K562 (cell line): ENCODE measurements around the gene WASL. TPM values are rescaled to one million over a fixed set of nuclear protein-coding genes. Genes with fewer than 3 reads are reported as not detected.

Experiments
- ARHGAP35 ChIP-seq: fragments of 450-650 bp; IDR thresholded peaks from 2 replicates; pipeline ENCODE4 v1.6.1; 2018; ENCODE audit not compliant: partially characterized antibody
- ASH1L ChIP-seq: fragments of 450-650 bp; IDR thresholded peaks from 2 replicates; pipeline ENCODE4 v1.6.1; 2018; ENCODE audit warnings: borderline replicate concordance, mild to moderate bottlenecking, low read depth; ENCODE audit not compliant: partially characterized antibody
- BDP1 ChIP-seq: IDR thresholded peaks from 3 replicates; pipeline ENCODE4 v1.6.1; 2011; ENCODE audit not compliant: insufficient read length, insufficient read depth
- BRD4 ChIP-seq: fragments of 200-600 bp; sonication (generic); IDR thresholded peaks from 2 replicates; pipeline ENCODE4 v1.6.1; 2017; ENCODE audit warnings: inconsistent platforms
- CBX2 ChIP-seq: fragments of 200-600 bp; sonication (generic); IDR thresholded peaks from one replicate; pipeline ENCODE4 v1.6.1; 2012; ENCODE audit warnings: mild to moderate bottlenecking, low read length, inconsistent platforms; ENCODE audit not compliant: insufficient read depth, poor library complexity, severe bottlenecking
- CEBPG ChIP-seq, 3 experiments: fragments of 200-800 bp in 1 of 3; sonication (Bioruptor generic) in 1 of 3; sonication (generic) in 1 of 3; formaldehyde crosslinking in 1 of 3; IDR thresholded peaks in 2 of 3; conservative IDR thresholded peaks in 1 of 3; 2 replicates each; pipeline versions ENCODE4 v1.6.1 to v1.8.0; 2016 to 2022; ENCODE audit warnings: missing compliant biosample characterization in 2 of 3, missing genetic modification characterization in 2 of 3, mild to moderate bottlenecking in 1 of 3, missing genetic modification reagents in 1 of 3
- CXXC5 ChIP-seq: fragments of 250-450 bp; sonication (Bioruptor Pico); IDR thresholded peaks from 2 replicates; pipeline ENCODE4 v1.8.0; 2022; ENCODE audit warnings: inconsistent platforms, mild to moderate bottlenecking, moderate library complexity
- GABPB1 ChIP-seq: sonication (generic); formaldehyde crosslinking; IDR thresholded peaks from 2 replicates; pipeline ENCODE4 v1.8.0; 2022; ENCODE audit warnings: mild to moderate bottlenecking, missing genetic modification reagents
- HDAC3 ChIP-seq: fragments of 450-650 bp; IDR thresholded peaks from 2 replicates; pipeline ENCODE4 v1.6.1; 2018; ENCODE audit warnings: borderline replicate concordance, mild to moderate bottlenecking, moderate library complexity; ENCODE audit not compliant: partially characterized antibody
- HMG20B ChIP-seq: fragments of 250-450 bp; sonication (Bioruptor Pico); IDR thresholded peaks from 2 replicates; pipeline ENCODE4 v1.5.0; 2021; ENCODE audit warnings: mild to moderate bottlenecking
- JUN ChIP-seq, 2 experiments: sonication (generic) in 1 of 2; formaldehyde crosslinking in 1 of 2; IDR thresholded peaks; 2 replicates each; pipeline versions ENCODE4 v1.6.1 to v1.8.0; 2012 to 2022; ENCODE audit warnings: borderline replicate concordance in 2 of 2, mild to moderate bottlenecking in 2 of 2, improper control_type of control experiment in 1 of 2, low read depth in 1 of 2, low read length in 1 of 2, missing genetic modification reagents in 1 of 2
- MAFK ChIP-seq: IDR thresholded peaks from 2 replicates; pipeline ENCODE4 v1.6.1; 2011; ENCODE audit warnings: low read length, improper control_type of control experiment
- MEF2A ChIP-seq: IDR thresholded peaks from 2 replicates; pipeline ENCODE4 v1.6.1; 2011; ENCODE audit warnings: low read depth, mild to moderate bottlenecking, low read length, moderate library complexity; ENCODE audit not compliant: control insufficient read depth
- NCOA1 ChIP-seq: fragments of 450-650 bp; IDR thresholded peaks from 2 replicates; pipeline ENCODE4 v1.6.1; 2016; ENCODE audit warnings: low read depth
- NFIC ChIP-seq: fragments of 450-650 bp; IDR thresholded peaks from 2 replicates; pipeline ENCODE4 v1.6.1; 2017; ENCODE audit warnings: mild to moderate bottlenecking, inconsistent platforms
- NFIX ChIP-seq: fragments of 250-450 bp; sonication (Bioruptor Pico); IDR thresholded peaks from 2 replicates; pipeline ENCODE4 v1.4.0; 2020; ENCODE audit warnings: low read depth, mild to moderate bottlenecking, moderate library complexity
- PCBP1 ChIP-seq: fragments of 200-400 bp; formaldehyde crosslinking; IDR thresholded peaks from 2 replicates; pipeline ENCODE4 v1.6.1; 2018; ENCODE audit warnings: mild to moderate bottlenecking, low read depth, low read length; ENCODE audit not compliant: poor library complexity, severe bottlenecking
- POU5F1 ChIP-seq: fragments of 150-350 bp; IDR thresholded peaks from 2 replicates; pipeline ENCODE4 v1.6.1; 2014; ENCODE audit warnings: borderline replicate concordance, low read length, low read depth, mild to moderate bottlenecking; ENCODE audit not compliant: partially characterized antibody
- PRMT5 ChIP-seq: sonication (generic); formaldehyde crosslinking; IDR thresholded peaks from 2 replicates; pipeline ENCODE4 v1.5.0; 2020; ENCODE audit warnings: missing genetic modification reagents
- TFAM ChIP-seq: fragments of 250-450 bp; sonication (Bioruptor Pico); conservative IDR thresholded peaks from 2 replicates; pipeline ENCODE4 v1.5.0; 2021; ENCODE audit warnings: mild to moderate bottlenecking, moderate library complexity
- ZNF282 ChIP-seq: sonication (generic); formaldehyde crosslinking; IDR thresholded peaks from 2 replicates; pipeline ENCODE4 v1.8.1; 2023; ENCODE audit warnings: missing genetic modification reagents
- polyA plus RNA-seq, 8 experiments: library from polyadenylated mRNA; depleted of rRNA in 4 of 8; stranded (reverse) in 5 of 8; unstranded in 3 of 8; fragments of >200 nt; fragmentation: Nextera tagmentation in 2 of 8; fragmentation: Illumina TruSeq in 1 of 8; extraction: Ambion mirVana in 2 of 8; extraction: Trizol in 1 of 8; gene quantifications; 2 replicates each; pipeline versions ENCODE4 v1.2.1 to v1.2.3, GENCODE V29; 2011 to 2014; ENCODE audit warnings: inconsistent platforms in 1 of 8, missing spikeins in 1 of 8
- total RNA-seq, 7 experiments: library from RNA; depleted of rRNA in 6 of 7; stranded (reverse); fragments of >200 nt in 6 of 7; fragmentation: Illumina TruSeq in 2 of 7; extraction: Trizol in 2 of 7; gene quantifications; 2 replicates each; pipeline versions ENCODE4 v1.2.1 to v1.2.3, GENCODE V29; 2011 to 2021; ENCODE audit warnings: low replicate concordance in 1 of 7
- TF ChIP-seq, protein P1 (sequence below), 2 experiments: fragments of 450-650 bp; IDR thresholded peaks; 2 replicates each; pipeline ENCODE4 v1.6.1; 2016
- TF ChIP-seq, protein P2 (sequence below): fragments of 250-450 bp; sonication (Bioruptor Pico); IDR thresholded peaks from 2 replicates; pipeline ENCODE4 v1.5.0; 2021; ENCODE audit warnings: mild to moderate bottlenecking, borderline replicate concordance
- TF ChIP-seq, protein P3 (sequence below), 2 experiments: fragments of 250-450 bp in 1 of 2; fragments of 450-650 bp in 1 of 2; sonication (Bioruptor Pico) in 1 of 2; IDR thresholded peaks; 2 replicates each; pipeline versions ENCODE4 v1.6.1 to v1.8.0; 2016 to 2021; ENCODE audit warnings: mild to moderate bottlenecking in 2 of 2, moderate library complexity in 2 of 2, missing compliant biosample characterization in 1 of 2, missing genetic modification characterization in 1 of 2

Gene WASL
- total and polyA plus RNA-seq, 9 of the 15 experiments (the other 6 are each of a cell fraction or from before 2014, with no cell fraction given), result 3.2 to 13.9 (median 8.3) TPM

DNA sequence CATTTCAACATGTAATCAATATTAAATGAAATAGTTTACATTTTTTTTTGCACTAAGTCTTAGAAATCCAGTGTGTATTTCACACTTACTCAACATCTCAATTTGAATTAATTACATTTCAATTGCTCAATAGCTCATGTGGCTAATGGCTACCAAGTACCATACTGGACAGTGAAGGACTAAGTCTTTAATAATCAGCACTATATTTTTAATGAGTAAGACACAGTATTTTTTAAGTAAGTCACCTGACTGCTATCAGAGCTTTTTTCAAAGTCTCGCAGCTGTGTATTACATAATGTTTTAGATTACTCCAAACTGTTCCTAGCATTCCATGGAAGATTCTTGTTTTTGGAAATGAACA, 19.6 kb downstream of the WASL start (continued):
- TF ChIP-seq, protein P1, sequence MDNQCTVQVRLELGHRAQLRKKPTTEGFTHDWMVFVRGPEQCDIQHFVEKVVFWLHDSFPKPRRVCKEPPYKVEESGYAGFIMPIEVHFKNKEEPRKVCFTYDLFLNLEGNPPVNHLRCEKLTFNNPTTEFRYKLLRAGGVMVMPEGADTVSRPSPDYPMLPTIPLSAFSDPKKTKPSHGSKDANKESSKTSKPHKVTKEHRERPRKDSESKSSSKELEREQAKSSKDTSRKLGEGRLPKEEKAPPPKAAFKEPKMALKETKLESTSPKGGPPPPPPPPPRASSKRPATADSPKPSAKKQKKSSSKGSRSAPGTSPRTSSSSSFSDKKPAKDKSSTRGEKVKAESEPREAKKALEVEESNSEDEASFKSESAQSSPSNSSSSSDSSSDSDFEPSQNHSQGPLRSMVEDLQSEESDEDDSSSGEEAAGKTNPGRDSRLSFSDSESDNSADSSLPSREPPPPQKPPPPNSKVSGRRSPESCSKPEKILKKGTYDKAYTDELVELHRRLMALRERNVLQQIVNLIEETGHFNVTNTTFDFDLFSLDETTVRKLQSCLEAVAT (IDR thresholded peaks at IDR 0.05), result no peak
- TF ChIP-seq POU5F1, result no peak
- no peak for TF ChIP-seq BDP1
- TF ChIP-seq ASH1L, result no peak
- TF ChIP-seq, protein P2, sequence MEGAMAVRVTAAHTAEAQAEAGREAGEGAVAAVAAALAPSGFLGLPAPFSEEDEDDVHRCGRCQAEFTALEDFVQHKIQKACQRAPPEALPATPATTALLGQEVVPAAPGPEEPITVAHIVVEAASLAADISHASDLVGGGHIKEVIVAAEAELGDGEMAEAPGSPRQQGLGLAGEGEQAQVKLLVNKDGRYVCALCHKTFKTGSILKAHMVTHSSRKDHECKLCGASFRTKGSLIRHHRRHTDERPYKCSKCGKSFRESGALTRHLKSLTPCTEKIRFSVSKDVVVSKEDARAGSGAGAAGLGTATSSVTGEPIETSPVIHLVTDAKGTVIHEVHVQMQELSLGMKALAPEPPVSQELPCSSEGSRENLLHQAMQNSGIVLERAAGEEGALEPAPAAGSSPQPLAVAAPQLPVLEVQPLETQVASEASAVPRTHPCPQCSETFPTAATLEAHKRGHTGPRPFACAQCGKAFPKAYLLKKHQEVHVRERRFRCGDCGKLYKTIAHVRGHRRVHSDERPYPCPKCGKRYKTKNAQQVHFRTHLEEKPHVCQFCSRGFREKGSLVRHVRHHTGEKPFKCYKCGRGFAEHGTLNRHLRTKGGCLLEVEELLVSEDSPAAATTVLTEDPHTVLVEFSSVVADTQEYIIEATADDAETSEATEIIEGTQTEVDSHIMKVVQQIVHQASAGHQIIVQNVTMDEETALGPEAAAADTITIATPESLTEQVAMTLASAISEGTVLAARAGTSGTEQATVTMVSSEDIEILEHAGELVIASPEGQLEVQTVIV (CRISPR knock-in tag), result peak; percentile 69; the same call in 1 of the 2 replicates
- no peak for TF ChIP-seq NCOA1
- no peak for TF ChIP-seq NFIX (CRISPR knock-in tag)
- TF ChIP-seq PCBP1, result no peak
- TF ChIP-seq ARHGAP35, result no peak
- no peak for TF ChIP-seq HMG20B (CRISPR knock-in tag)
- TF ChIP-seq HDAC3, result no peak
- no peak for TF ChIP-seq NFIC
- TF ChIP-seq BRD4, result no peak
- TF ChIP-seq CBX2, result no peak
- TF ChIP-seq PRMT5, result no peak
- TF ChIP-seq ZNF282 (CRISPR knock-in tag), result no peak
- TF ChIP-seq CEBPG (CRISPR knock-in tag; IDR thresholded peaks at IDR 0.05), result no peak
- peak; percentile 68 to 69 for TF ChIP-seq CEBPG (tag; conservative IDR thresholded peaks at IDR 0.05 in 1 of 2, IDR thresholded peaks at IDR 0.05 in 1 of 2)
- no peak for TF ChIP-seq GABPB1
- no peak for TF ChIP-seq MAFK
- TF ChIP-seq JUN (IDR thresholded peaks at IDR 0.05; ENCODE audit: borderline replicate concordance, low read depth, low read length), result no peak
- no peak for TF ChIP-seq JUN (CRISPR knock-in tag; IDR thresholded peaks at IDR 0.05; ENCODE audit: borderline replicate concordance)
- TF ChIP-seq MEF2A, result no peak
- TF ChIP-seq, protein P3, sequence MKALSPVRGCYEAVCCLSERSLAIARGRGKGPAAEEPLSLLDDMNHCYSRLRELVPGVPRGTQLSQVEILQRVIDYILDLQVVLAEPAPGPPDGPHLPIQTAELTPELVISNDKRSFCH (CRISPR knock-in tag; IDR thresholded peaks at IDR 0.05), result no peak
- TF ChIP-seq, protein P3 (tag; IDR thresholded peaks at IDR 0.05), result no peak
- no peak for TF ChIP-seq TFAM (CRISPR knock-in tag)
- no peak for TF ChIP-seq CXXC5 (CRISPR knock-in tag)
